Heart left ventricle (tissue), 13 donors: Measurements from ENCODE around the gene LPCAT2.

Experiments used
- POLR2A ChIP-seq, 2 donors: fragments of 450-650 bp; IDR thresholded peaks; one replicate each; pipeline ENCODE4 v1.6.1; 2017; ENCODE audit warnings: antibody characterized with exemption in 2 of 2, mild to moderate bottlenecking in 2 of 2, moderate library complexity in 2 of 2
- TF ChIP-seq, protein P1 (sequence below), 12 donors: fragments of 200-600 bp; sonication (generic) in 4 of 12; IDR thresholded peaks; one replicate each; pipeline versions ENCODE4 v1.5.0 to v1.8.0; 2018 to 2022; ENCODE audit warnings: antibody characterized with exemption in 12 of 12, mild to moderate bottlenecking in 5 of 12
- donor health status: ischemic (EF 13 %, LVEDD 7.1; RV severe dilation, severe dysfunction).
- donor health status: DM: no; HTN: yes; CAD: no.
- donor health status: DM: no; HTN: no; CAD: no.
- donor health status: ischemic (EF 25% LVEDD 6.9; RV normal size, moderate dysfunction).
- donor health status: ischemic (EF 25% LVEDD 5.7; RV mildly dilated, moderate dysfunction).
- donor health status: ischemic (EF 35%, LVEDD 5.7; RV mildly dilated, moderate dysfunction).
- donor health status: nonischemic (EF 11% LVEDD 7.7; RV severe dilation, severe dysfunction).
- donor health status: DM: yes; HTN: yes; CAD: no.
- donor health status: PGD.
- donor health status: ischemic (EF 29% LVEDD 5.4; RV normal size, mild dysfunction).
- donor health status: nonischemic (EF 23%, LVEDD 6.1; RV moderate dilation, normal function).

GRCh38 chr16:55505333-55506015 lies 3.4 kb upstream of the LPCAT2 start:
- TF ChIP-seq POLR2A (IDR thresholded peaks at IDR 0.05), result no peak
- TF ChIP-seq, protein P1, sequence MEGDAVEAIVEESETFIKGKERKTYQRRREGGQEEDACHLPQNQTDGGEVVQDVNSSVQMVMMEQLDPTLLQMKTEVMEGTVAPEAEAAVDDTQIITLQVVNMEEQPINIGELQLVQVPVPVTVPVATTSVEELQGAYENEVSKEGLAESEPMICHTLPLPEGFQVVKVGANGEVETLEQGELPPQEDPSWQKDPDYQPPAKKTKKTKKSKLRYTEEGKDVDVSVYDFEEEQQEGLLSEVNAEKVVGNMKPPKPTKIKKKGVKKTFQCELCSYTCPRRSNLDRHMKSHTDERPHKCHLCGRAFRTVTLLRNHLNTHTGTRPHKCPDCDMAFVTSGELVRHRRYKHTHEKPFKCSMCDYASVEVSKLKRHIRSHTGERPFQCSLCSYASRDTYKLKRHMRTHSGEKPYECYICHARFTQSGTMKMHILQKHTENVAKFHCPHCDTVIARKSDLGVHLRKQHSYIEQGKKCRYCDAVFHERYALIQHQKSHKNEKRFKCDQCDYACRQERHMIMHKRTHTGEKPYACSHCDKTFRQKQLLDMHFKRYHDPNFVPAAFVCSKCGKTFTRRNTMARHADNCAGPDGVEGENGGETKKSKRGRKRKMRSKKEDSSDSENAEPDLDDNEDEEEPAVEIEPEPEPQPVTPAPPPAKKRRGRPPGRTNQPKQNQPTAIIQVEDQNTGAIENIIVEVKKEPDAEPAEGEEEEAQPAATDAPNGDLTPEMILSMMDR (IDR thresholded peaks at IDR 0.05), result no peak
